ENCODE data around the gene GLRX5. TPM values are rescaled to one million over a fixed set of nuclear protein-coding genes. Genes with fewer than 3 reads are reported as not detected.

Gene GLRX5
- total RNA-seq, 4 donors from 2014 or later, result 11.6 to 177 (median 38.2) TPM

DNA sequence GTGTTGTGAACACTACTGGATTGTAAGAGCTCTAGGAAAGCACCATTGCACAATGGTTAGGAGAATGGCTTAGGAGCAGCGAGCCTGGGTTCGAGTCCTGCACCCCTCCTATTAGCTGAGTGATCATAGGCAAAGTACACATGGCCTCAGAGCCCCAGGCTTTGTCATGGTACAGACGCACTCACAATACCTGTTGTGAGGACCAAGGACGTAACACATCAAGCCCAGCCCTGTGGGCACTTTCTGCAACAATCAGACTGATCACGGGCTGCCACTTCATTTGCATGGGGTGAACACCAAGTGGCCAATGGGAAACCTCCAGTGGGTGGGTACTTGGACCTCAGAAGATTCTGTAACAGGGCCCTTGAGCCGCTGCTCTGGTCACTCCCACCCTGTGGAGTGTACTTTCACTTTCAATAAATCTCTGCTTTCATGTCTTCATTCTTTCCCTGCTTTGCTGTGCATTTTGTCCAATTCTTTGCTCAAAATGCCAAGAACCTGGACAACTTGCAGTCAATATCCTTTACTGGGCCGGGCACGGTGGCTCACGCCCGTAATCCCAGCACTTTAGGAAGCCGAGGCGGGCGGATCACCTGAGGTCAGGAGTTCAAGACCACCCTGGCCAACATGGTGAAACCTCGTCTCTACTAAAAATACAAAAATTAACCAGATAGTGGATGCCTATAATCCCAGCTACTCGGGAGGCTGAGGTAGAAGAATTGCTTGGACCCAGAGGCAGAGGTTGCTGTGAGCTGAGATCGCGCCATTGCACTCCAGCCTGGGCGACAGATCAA, 28.2 kb downstream of the GLRX5 start:
- 71 to 80% methylated on average over 5 to 18 of the region's 18 CpGs for WGBS, 2 donors (ENCODE audit: low coverage in 1 of 2)
- H3K4me3 ChIP-seq, result no peak overlapping the region
- no peak overlapping the region for H3K27ac ChIP-seq
- H3K27me3 ChIP-seq, result no peaks in the 10 kb centered on the region
- in situ Hi-C loops (cut with MboI; ENCODE audit: low pct_ligation_motif_present in 1 of 4, low pct_unique_long_range_greater_than_20kb in 1 of 4, low sequenced_read_pairs in 3 of 4), result loop anchor here (10.0 to 25.0 kb wide), 3 partner anchors 212 to 432 kb away; no protein-coding TSS in a partner anchor
- no peaks in the 10 kb centered on the region for H3K4me1 ChIP-seq
- intact Hi-C loops (cut with DNase I; ENCODE audit: low total_unique reads), result no loop called here
- no peak for DNase-seq
- no peaks in the 10 kb centered on the region for H3K36me3 ChIP-seq
- TF ChIP-seq POLR2A (IDR thresholded peaks at IDR 0.05) (no peak), POLR2AphosphoS5 (IDR thresholded peaks at IDR 0.05) (no peak), EP300 (IDR thresholded peaks at IDR 0.05; ENCODE audit: low read depth) (no peak)
- TF ChIP-seq, protein P1, sequence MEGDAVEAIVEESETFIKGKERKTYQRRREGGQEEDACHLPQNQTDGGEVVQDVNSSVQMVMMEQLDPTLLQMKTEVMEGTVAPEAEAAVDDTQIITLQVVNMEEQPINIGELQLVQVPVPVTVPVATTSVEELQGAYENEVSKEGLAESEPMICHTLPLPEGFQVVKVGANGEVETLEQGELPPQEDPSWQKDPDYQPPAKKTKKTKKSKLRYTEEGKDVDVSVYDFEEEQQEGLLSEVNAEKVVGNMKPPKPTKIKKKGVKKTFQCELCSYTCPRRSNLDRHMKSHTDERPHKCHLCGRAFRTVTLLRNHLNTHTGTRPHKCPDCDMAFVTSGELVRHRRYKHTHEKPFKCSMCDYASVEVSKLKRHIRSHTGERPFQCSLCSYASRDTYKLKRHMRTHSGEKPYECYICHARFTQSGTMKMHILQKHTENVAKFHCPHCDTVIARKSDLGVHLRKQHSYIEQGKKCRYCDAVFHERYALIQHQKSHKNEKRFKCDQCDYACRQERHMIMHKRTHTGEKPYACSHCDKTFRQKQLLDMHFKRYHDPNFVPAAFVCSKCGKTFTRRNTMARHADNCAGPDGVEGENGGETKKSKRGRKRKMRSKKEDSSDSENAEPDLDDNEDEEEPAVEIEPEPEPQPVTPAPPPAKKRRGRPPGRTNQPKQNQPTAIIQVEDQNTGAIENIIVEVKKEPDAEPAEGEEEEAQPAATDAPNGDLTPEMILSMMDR (IDR thresholded peaks at IDR 0.05), result no peak
- no peaks in the 10 kb centered on the region for H3K9me3 ChIP-seq

DNA sequence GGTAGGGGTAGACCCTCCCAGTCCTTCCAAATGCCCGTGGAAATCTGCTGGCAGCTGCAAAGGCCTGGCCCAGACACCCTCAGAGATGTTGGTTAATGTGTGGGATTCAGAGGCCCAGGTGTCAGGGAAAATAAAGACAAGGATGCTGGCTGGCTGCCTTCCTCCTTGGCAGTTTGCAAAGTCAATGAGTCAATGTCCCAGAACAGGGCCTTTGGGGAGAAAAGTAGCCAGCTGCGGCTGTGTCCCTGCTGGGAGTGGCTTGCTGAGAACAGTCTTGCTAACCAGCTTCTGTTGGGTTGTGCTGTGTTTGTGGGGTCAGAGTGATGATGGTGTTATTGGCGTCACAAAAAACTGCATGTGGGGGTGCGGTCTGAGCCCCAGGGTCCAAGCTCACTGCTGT, 29.2 kb downstream of the GLRX5 start:
- H3K4me1 ChIP-seq, result no peaks in the 10 kb centered on the region
- no peaks in the 10 kb centered on the region for H3K27me3 ChIP-seq
- in situ Hi-C loops (cut with MboI; ENCODE audit: low pct_ligation_motif_present in 1 of 4, low pct_unique_long_range_greater_than_20kb in 1 of 4, low sequenced_read_pairs in 3 of 4) (loop anchor here (10.0 to 25.0 kb wide), 3 partner anchors 211 to 431 kb away; no protein-coding TSS in a partner anchor), intact Hi-C loops (cut with DNase I; ENCODE audit: low total_unique reads) (no loop called here)
- no peaks in the 10 kb centered on the region for H3K36me3 ChIP-seq
- H3K9me3 ChIP-seq, result no peaks in the 10 kb centered on the region
- no peak for TF ChIP-seq EP300 (IDR thresholded peaks at IDR 0.05; ENCODE audit: low read depth)
- TF ChIP-seq, protein P1 (IDR thresholded peaks at IDR 0.05), result no peak
- TF ChIP-seq POLR2A (IDR thresholded peaks at IDR 0.05), result no peak
- no peak for TF ChIP-seq POLR2AphosphoS5 (IDR thresholded peaks at IDR 0.05)
- DNase-seq, result no peak
- H3K4me3 ChIP-seq, result no peak overlapping the region
- no peak overlapping the region for H3K27ac ChIP-seq
- WGBS, 2 donors (ENCODE audit: low coverage in 1 of 2), result 67% methylated on average over 4 of the region's 4 CpGs; no CpG with 5 or more reads in 1 of the 2 donors

DNA sequence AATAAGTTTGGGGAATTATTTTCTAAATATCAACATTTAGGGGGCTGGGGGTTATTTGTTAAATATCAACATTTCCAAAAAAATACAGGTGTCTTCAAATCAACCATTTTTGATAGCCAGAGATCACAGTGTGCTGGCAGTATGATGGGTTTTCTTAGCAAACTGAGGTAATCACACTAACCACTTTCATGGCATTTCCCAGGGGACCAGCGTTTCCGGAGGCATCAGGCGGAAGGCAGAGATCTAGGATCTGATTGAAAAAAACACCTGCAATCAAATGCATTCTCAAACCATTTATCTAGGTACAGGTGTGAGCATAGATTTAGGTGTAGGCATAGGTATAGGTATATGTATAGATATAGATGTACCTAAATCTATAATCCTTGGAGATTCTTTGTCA, 34.6 kb downstream of the GLRX5 start:
- WGBS, 2 donors (ENCODE audit: low coverage in 1 of 2), result 60 to 82% methylated on average over 3 of the region's 3 CpGs
- no peaks in the 10 kb centered on the region for H3K36me3 ChIP-seq
- no peaks in the 10 kb centered on the region for H3K4me1 ChIP-seq
- no peaks in the 10 kb centered on the region for H3K27me3 ChIP-seq
- no peak overlapping the region for H3K4me3 ChIP-seq
- intact Hi-C loops (cut with DNase I; ENCODE audit: low total_unique reads) (no loop called here), in situ Hi-C loops (cut with MboI; ENCODE audit: low pct_ligation_motif_present in 1 of 4, low pct_unique_long_range_greater_than_20kb in 1 of 4, low sequenced_read_pairs in 3 of 4) (loop anchor here (10.0 to 25.0 kb wide), 3 partner anchors 205 to 425 kb away; no protein-coding TSS in a partner anchor)
- DNase-seq, result no peak
- TF ChIP-seq POLR2A (IDR thresholded peaks at IDR 0.05), result no peak
- no peak for TF ChIP-seq POLR2AphosphoS5 (IDR thresholded peaks at IDR 0.05)
- TF ChIP-seq, protein P1 (IDR thresholded peaks at IDR 0.05), result no peak
- no peaks in the 10 kb centered on the region for H3K9me3 ChIP-seq
- H3K27ac ChIP-seq, result no peak overlapping the region

DNA sequence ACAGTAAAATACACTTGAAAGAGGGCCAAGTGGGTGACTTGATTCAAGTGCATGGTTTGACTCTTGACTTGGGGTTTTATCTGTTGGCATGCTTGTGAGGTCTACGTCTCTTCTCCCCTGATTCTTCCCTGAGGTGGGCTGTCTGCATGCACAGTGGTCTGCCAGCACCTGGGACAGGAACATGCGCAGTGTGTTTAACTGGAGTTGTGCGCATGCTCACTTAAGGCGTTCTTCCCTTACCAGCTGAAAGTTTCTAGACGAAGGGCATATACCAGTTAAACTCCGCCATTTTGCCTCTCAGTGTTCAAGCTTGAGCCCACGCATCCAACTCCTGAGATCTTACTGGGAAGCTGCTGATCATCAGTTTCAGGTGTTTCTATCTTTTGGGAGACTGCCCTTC, 38.5 kb downstream of the GLRX5 start:
- Histone ChIP-seq H3K4me3 (no peak overlapping the region), H3K27me3 (no peaks in the 10 kb centered on the region), H3K27ac (no peak overlapping the region), H3K4me1 (no peaks in the 10 kb centered on the region), H3K36me3 (no peaks in the 10 kb centered on the region), H3K9me3 (no peaks in the 10 kb centered on the region)
- TF ChIP-seq, protein P1 (IDR thresholded peaks at IDR 0.05), result no peak
- TF ChIP-seq POLR2AphosphoS5 (IDR thresholded peaks at IDR 0.05), result no peak
- TF ChIP-seq EP300 (IDR thresholded peaks at IDR 0.05; ENCODE audit: low read depth), result no peak
- TF ChIP-seq POLR2A (IDR thresholded peaks at IDR 0.05), result no peak
- 95 to 100% methylated on average over 1 to 7 of the region's 7 CpGs for WGBS, 2 donors (ENCODE audit: low coverage in 1 of 2)
- intact Hi-C loops (cut with DNase I; ENCODE audit: low total_unique reads) (no loop called here), in situ Hi-C loops (cut with MboI; ENCODE audit: low pct_ligation_motif_present in 1 of 4, low pct_unique_long_range_greater_than_20kb in 1 of 4, low sequenced_read_pairs in 3 of 4) (loop anchor here in 2 of 4 donors (25.0 kb wide), 1 partner anchor 414 kb away; no protein-coding TSS in a partner anchor)
- DNase-seq, result no peak
